ENCODE data around the gene ROCK2.

- TF ChIP-seq NR1H2 (CRISPR knock-in tag; IDR thresholded peaks at IDR 0.05) (no peak), E2F1 (CRISPR knock-in tag; IDR thresholded peaks at IDR 0.05) (no peak), CTCF (IDR thresholded peaks at IDR 0.05) (no peak), ZNF263 (CRISPR knock-in tag; IDR thresholded peaks at IDR 0.05; ENCODE audit: low read depth) (no peak), NFE2L1 (CRISPR knock-in tag; IDR thresholded peaks at IDR 0.05) (no peak)
- TF ChIP-seq, protein P1, sequence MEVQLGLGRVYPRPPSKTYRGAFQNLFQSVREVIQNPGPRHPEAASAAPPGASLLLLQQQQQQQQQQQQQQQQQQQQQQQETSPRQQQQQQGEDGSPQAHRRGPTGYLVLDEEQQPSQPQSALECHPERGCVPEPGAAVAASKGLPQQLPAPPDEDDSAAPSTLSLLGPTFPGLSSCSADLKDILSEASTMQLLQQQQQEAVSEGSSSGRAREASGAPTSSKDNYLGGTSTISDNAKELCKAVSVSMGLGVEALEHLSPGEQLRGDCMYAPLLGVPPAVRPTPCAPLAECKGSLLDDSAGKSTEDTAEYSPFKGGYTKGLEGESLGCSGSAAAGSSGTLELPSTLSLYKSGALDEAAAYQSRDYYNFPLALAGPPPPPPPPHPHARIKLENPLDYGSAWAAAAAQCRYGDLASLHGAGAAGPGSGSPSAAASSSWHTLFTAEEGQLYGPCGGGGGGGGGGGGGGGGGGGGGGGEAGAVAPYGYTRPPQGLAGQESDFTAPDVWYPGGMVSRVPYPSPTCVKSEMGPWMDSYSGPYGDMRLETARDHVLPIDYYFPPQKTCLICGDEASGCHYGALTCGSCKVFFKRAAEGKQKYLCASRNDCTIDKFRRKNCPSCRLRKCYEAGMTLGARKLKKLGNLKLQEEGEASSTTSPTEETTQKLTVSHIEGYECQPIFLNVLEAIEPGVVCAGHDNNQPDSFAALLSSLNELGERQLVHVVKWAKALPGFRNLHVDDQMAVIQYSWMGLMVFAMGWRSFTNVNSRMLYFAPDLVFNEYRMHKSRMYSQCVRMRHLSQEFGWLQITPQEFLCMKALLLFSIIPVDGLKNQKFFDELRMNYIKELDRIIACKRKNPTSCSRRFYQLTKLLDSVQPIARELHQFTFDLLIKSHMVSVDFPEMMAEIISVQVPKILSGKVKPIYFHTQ (CRISPR knock-in tag; IDR thresholded peaks at IDR 0.05) = no peak
These were observed 156.7 kb downstream of the ROCK2 start for GRCh38 chr2:11187731-11188130.

Measured in WTC11 (cell line).